ENCODE results near the gene SHH. TPM values are rescaled to one million over a fixed set of nuclear protein-coding genes. Genes with fewer than 3 reads are reported as not detected.

The SHH gene
- total RNA-seq (0.18 TPM in 1 of 2 replicates, not detected in the other), polyA plus RNA-seq (not detected in 2 replicates), polyA minus RNA-seq (not detected in 2 replicates), Bru-seq, nascent RNA (not detected), BruChase-seq, experiment 1, labeled RNA remaining after a 6-hour chase (not detected), BruChase-seq, experiment 2, labeled RNA remaining after a 2-hour chase (percentile 14 among the genes with signal in this experiment)
- polyA plus RNA-seq (2011; cell fraction: cytosol; rRNA removed) = 0.01 and 0.07 TPM in 2 replicates
- polyA plus RNA-seq (2011; cell fraction: nucleus; rRNA removed) = 0.05 and 0.06 TPM in 2 replicates
- polyA plus RNA-seq (2012) = not detected in 2 replicates
- polyA minus RNA-seq (2011; cell fraction: cytosol; rRNA and poly(A)+ RNA removed) = not detected
- not detected in 2 replicates for polyA minus RNA-seq (2011; cell fraction: nucleus; rRNA and poly(A)+ RNA removed)
- long read RNA-seq = 0 reads

DNA sequence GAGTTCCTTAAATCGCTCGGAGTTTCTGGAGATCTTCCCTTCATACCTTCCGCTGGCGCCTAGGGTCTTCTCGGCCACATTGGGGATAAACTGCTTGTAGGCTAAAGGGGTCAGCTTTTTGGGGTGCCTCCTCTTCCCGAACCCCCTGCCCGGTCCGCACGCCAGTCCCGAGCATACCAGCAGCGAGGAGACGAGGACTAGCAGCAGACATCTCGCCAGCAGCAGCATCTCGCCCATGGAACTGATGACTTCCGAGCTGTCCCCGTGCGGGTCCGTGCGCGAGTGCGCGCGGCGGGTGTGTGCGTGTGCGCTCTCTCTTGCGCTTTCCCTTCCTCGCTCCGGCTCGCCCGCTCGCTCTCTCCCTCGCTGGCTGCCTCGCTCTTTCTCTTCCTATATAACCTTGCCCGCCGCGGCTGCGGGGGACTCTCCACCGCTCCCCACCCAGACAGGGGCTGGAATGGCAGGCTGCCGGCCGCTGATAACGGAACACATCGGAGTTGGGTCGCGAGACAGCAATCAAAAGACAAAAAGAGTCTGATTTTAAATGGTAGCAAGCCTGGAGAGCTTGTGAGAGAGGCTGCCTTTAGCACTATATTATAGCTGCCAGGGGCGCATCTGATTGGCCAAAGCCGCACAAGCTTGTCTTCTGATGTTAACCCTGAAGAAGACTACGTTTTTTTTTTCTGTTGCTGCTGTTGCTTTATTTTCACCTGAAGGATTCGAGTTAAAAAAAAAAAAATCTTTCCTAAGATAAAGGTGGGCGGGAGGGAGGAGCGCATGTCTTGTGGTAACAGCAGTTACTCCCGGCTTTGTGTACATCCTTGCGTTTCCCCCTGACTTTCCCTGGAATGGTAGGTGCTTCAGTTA is at the start of gene SHH:
TSS of gene SHH (minus strand) at position 569 of the 867 bp plus-strand sequence. CDS start at position 228, 341 bp downstream.
- no peaks in the 10 kb centered on the region for H3K36me3 ChIP-seq (ENCODE audit: control insufficient read depth in 2 of 2, extremely low read depth in 1 of 2, insufficient read depth in 2 of 2, low read length in 2 of 2)
- peaks cover 40 to 72% of the 10 kb centered on the region in 2 experiments for H3K27me3 ChIP-seq (ENCODE audit: control insufficient read depth in 2 of 2, insufficient read depth in 2 of 2, low read length in 2 of 2)
- no peak within 1 kb of the TSS for H3K27ac ChIP-seq (ENCODE audit: insufficient read depth, low read depth, low read length)
- DNase-seq (ENCODE audit: low read depth, low spot score) (peak; percentile 26), FAIRE-seq (no peak)
- CTCF ChIA-PET = interaction anchor here (1.2 to 3.5 kb wide), 3 partner anchors 10 to 1004 kb away, joined by 3 to 25 read pairs (median 13); no protein-coding TSS in a partner anchor
- H3K4me2 ChIP-seq (ENCODE audit: insufficient read depth, low read length) = no peak within 1 kb of the TSS
- H3K9me3 ChIP-seq (replicated peaks; ENCODE audit: control insufficient read depth, insufficient read depth, low read length) = no peaks in the 10 kb centered on the region
- no peaks in the 10 kb centered on the region for H4K20me1 ChIP-seq (replicated peaks; ENCODE audit: control insufficient read depth, extremely low read depth, insufficient read depth, low read length)
- no peaks in the 10 kb centered on the region for H3K9me1 ChIP-seq (replicated peaks; ENCODE audit: control insufficient read depth, extremely low read depth, insufficient read depth, low read length)
- H3K4me1 ChIP-seq (ENCODE audit: control insufficient read depth, extremely low read depth, insufficient read depth, low read length) = peaks cover 21% of the 10 kb centered on the region
- H3K4me3 ChIP-seq (replicated peaks in 1 of 3; ENCODE audit: insufficient read depth in 1 of 3, low read depth in 1 of 3, low read length in 3 of 3) = peak within 1 kb of the TSS in 2 of 3 experiments; percentile 0 to 8
- H2AFZ ChIP-seq (ENCODE audit: low read depth, low read length) = no peak within 1 kb of the TSS
- BruUV-seq (replicated peaks) = no TSS peak
- dilution Hi-C loops (cut with MboI; ENCODE audit: extremely low pct_ligation_motif_present, low sequenced_read_pairs) = no loop called here
- H3K79me2 ChIP-seq (ENCODE audit: control insufficient read depth, insufficient read depth, low read length) = no peaks in the 10 kb centered on the region
- POLR2A ChIA-PET = no interaction called here
- intact Hi-C loops (cut with micrococcal nuclease) = no loop called here
- no peak within 1 kb of the TSS for H3K9ac ChIP-seq (replicated peaks; ENCODE audit: extremely low read depth, insufficient read depth, low read length)
- peak; percentile 89 for TF ChIP-seq EZH2 (IDR thresholded peaks at IDR 0.05; ENCODE audit: borderline replicate concordance, low read depth, low read length, severe bottlenecking)
- TF ChIP-seq POLR2A (IDR thresholded peaks at IDR 0.05; ENCODE audit: low read depth, low read length) = no peak

DNA sequence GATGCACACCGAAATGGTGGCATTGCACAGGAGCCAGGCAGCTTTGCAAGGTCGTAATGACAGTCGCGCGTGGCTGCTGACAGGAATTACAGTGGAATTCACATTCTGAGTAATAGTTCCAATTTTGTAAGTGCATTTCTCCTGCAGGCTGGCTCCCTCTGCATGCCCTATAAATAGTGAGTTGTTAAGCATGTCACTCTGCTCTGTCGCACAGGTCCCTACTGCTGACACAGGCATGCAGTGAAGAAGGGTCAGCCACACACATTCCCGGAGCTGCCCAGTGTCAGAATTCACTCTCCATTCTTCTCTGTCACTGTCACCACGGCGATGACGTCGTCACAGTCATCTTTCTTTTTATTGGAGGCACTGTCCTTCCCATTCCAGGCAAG is 49.2 kb upstream of the SHH start:
- FAIRE-seq (no peak), DNase-seq (ENCODE audit: low read depth, low spot score) (no peak)
- Histone ChIP-seq H3K36me3 (ENCODE audit: control insufficient read depth in 2 of 2, extremely low read depth in 1 of 2, insufficient read depth in 2 of 2, low read length in 2 of 2) (no peaks in the 10 kb centered on the region), H3K4me2 (ENCODE audit: insufficient read depth, low read length) (no peak overlapping the region), H3K4me1 (ENCODE audit: control insufficient read depth, extremely low read depth, insufficient read depth, low read length) (no peaks in the 10 kb centered on the region), H3K9me1 (replicated peaks; ENCODE audit: control insufficient read depth, extremely low read depth, insufficient read depth, low read length) (no peaks in the 10 kb centered on the region), H3K79me2 (ENCODE audit: control insufficient read depth, insufficient read depth, low read length) (no peaks in the 10 kb centered on the region), H3K9ac (replicated peaks; ENCODE audit: extremely low read depth, insufficient read depth, low read length) (no peak overlapping the region), H2AFZ (ENCODE audit: low read depth, low read length) (no peak overlapping the region), H3K27ac (ENCODE audit: insufficient read depth, low read depth, low read length) (no peak overlapping the region), H3K27me3 (ENCODE audit: control insufficient read depth in 2 of 2, insufficient read depth in 2 of 2, low read length in 2 of 2) (no peaks in the 10 kb centered on the region), H3K4me3 (replicated peaks in 1 of 3; ENCODE audit: insufficient read depth in 1 of 3, low read depth in 1 of 3, low read length in 3 of 3) (no peak overlapping the region), H3K9me3 (replicated peaks; ENCODE audit: control insufficient read depth, insufficient read depth, low read length) (no peaks in the 10 kb centered on the region), H4K20me1 (replicated peaks; ENCODE audit: control insufficient read depth, extremely low read depth, insufficient read depth, low read length) (no peaks in the 10 kb centered on the region)
- ChIA-PET POLR2A (no interaction called here), CTCF (interaction anchor here (1.0 kb wide), 1 partner anchor 9 kb away, joined by 3 read pairs; no protein-coding TSS in a partner anchor)
- dilution Hi-C loops (cut with MboI; ENCODE audit: extremely low pct_ligation_motif_present, low sequenced_read_pairs) = no loop called here
- no peak for TF ChIP-seq GATA2 (IDR thresholded peaks at IDR 0.05; ENCODE audit: insufficient read depth, insufficient read length, low read depth, low read length)
- TF ChIP-seq JUN (IDR thresholded peaks at IDR 0.05; ENCODE audit: borderline replicate concordance, insufficient read depth, insufficient read length, low read depth) = no peak
- no peak for TF ChIP-seq MYC (IDR thresholded peaks at IDR 0.05; ENCODE audit: low read depth, low read length)
- TF ChIP-seq, protein P1, sequence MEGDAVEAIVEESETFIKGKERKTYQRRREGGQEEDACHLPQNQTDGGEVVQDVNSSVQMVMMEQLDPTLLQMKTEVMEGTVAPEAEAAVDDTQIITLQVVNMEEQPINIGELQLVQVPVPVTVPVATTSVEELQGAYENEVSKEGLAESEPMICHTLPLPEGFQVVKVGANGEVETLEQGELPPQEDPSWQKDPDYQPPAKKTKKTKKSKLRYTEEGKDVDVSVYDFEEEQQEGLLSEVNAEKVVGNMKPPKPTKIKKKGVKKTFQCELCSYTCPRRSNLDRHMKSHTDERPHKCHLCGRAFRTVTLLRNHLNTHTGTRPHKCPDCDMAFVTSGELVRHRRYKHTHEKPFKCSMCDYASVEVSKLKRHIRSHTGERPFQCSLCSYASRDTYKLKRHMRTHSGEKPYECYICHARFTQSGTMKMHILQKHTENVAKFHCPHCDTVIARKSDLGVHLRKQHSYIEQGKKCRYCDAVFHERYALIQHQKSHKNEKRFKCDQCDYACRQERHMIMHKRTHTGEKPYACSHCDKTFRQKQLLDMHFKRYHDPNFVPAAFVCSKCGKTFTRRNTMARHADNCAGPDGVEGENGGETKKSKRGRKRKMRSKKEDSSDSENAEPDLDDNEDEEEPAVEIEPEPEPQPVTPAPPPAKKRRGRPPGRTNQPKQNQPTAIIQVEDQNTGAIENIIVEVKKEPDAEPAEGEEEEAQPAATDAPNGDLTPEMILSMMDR (IDR thresholded peaks at IDR 0.05; ENCODE audit: extremely low read depth in 1 of 2, insufficient read depth in 1 of 2, low read depth in 1 of 2, low read length in 2 of 2) = no peak
- TF ChIP-seq POLR2A (IDR thresholded peaks at IDR 0.05; ENCODE audit: low read depth, low read length) = no peak
- no peak for TF ChIP-seq FOS (IDR thresholded peaks at IDR 0.05; ENCODE audit: borderline replicate concordance, insufficient read depth, low read length)
- TF ChIP-seq POLR2AphosphoS5 (IDR thresholded peaks at IDR 0.05; ENCODE audit: insufficient read depth, low read depth, low read length) = no peak
- no peak for TF ChIP-seq EZH2 (IDR thresholded peaks at IDR 0.05; ENCODE audit: borderline replicate concordance, low read depth, low read length, severe bottlenecking)
- TF ChIP-seq, protein P2, sequence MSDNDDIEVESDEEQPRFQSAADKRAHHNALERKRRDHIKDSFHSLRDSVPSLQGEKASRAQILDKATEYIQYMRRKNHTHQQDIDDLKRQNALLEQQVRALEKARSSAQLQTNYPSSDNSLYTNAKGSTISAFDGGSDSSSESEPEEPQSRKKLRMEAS (IDR thresholded peaks at IDR 0.05; ENCODE audit: insufficient read depth, insufficient read length) = no peak
- intact Hi-C loops (cut with micrococcal nuclease) = no loop called here
- BruUV-seq (replicated peaks) = no TSS peak
